ENCODE results near the gene ERCC4.

The ERCC4 gene

GRCh38 chr16:13950821-13951547 lies 31.0 kb downstream of the ERCC4 start:
- DNase-seq: no peak

GRCh38 chr16:13951611-13952010 lies 31.7 kb downstream of the ERCC4 start:
- no peak for DNase-seq

GRCh38 chr16:13953501-13953900 lies 33.5 kb downstream of the ERCC4 start:
- DNase-seq: no peak

DNA sequence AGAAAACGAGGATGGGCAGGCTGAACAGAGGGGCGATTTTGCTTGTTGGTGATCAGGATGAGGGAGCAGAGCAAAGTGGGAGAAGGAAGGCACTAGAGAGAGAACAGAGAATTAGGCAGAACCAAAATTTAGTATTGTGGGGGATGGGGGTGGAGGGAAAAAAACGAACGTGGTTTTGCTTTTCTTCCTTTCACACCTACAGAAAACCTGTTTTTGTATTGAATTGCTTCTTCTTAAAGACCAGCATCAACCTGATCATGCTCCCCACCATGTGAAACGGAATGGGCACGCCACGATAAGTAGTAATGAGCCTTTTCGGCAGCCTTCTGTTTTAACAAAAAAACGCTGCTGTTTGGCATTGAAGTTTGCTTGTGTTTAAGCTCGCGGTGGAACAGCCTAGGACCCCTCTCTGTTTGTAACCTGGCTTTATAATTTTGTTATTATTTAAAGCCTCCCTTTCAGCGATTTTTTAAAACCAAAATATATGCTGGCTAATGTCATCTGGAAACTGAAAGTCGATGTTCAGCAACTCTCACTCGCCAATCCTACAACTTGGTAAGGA lies 36.8 kb downstream of the ERCC4 start:
- DNase-seq: peak; percentile 52

DNA sequence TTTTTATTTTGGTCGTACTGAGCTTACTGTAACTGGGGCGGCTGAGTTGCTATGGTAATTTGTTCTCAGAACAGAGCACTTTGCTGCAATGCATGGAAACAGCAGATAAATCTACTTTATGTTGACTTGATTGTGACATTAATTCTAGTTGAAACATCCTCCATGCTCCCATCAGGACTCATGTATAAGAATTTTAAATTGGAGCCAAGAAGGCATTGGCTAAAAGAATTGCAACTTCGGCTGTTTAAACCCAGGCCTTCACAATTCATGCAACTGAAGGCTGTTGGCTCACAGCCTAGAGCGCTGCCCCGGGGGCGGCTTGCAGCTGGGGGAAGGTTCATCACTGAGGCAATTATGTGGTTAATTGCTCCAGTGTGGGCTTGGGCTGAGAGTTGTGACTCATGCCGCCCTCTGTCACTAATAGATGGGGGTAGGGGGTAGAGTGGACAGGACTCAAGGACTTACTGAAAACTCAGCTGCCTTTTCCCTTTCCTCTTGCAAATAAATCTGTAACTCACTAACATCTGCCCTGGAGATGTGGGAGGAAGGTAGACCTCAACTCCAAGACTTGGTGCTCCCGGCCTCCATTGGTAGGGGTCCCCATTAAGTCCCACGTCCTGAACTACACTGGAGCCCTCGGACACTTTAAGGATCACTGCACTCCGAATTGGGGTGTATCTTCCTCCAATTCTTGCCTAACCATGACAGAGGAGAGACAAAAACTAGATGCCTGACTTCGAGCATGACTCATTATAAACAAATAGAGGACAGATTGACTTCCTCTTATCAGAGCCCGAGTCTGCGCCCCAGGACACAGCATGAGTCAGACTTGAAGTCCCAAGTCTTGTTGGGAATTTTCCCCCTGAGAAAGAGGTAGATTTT lies 37.5 kb downstream of the ERCC4 start:
- peak; percentile 94 for DNase-seq

GRCh38 chr16:13958474-13958873 lies 38.5 kb downstream of the ERCC4 start:
- peak; percentile 23 for DNase-seq

DNA sequence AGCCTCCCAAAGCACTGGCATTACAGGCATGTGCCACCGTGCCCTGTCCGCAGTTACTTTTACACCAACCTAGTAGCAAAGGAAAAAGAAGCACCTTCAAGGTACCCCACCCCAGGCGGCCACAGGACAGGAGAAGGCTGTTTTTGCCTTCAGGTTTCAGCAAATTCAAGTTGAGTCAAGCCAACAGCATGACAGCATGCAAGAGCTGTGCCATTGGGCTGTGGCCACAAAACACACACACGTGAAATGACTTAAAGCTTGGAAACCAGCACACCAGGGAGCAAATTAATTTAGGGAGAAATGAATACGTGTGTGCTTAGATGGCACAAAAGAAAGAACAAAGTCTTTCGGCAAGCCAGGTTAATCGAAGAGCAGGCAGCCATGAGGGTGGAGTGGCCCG lies 39.7 kb downstream of the ERCC4 start:
- DNase-seq: no peak

DNA sequence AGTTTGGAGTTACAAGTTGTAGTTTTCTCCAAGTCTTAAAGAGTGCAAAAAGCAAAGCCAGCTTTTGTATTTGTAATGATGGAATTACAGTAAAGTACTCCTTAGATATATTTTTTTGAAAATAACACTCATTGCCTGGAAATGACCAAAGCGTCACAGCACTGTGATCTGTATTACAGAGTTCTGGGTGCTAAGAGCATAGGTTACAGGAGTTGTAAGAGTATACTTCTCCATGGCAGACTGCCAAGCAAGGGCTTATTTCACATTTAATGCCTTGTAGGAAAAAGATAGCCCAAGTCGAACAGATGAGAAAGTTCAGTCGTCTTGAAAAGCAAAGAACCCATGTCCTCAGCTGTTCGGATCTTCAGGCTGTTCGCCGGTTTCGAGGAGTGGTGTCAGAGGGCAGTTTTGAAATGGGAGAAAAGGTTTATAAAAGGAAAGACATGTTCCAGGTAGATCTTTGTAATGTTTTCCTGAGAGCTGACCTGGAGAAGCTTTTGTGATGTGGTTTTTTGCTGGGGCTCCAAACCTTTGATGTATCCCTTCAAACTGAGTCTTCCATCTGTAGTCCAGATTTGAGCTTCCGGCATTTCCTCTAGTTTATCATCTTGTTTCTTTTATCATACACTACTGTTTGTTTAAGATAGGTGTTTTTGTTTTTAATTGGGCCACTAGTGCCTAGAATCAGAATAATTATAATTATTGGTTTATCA lies 41.3 kb downstream of the ERCC4 start:
- DNase-seq: peak; percentile 37

GRCh38 chr16:13962232-13962631 lies 42.3 kb downstream of the ERCC4 start:
- no peak for DNase-seq

- DNase-seq: no peak
These were observed 48.9 kb downstream of the ERCC4 start for GRCh38 chr16:13968835-13969234.

- DNase-seq: no peak
These were observed 49.8 kb downstream of the ERCC4 start for GRCh38 chr16:13969711-13970110.

DNA sequence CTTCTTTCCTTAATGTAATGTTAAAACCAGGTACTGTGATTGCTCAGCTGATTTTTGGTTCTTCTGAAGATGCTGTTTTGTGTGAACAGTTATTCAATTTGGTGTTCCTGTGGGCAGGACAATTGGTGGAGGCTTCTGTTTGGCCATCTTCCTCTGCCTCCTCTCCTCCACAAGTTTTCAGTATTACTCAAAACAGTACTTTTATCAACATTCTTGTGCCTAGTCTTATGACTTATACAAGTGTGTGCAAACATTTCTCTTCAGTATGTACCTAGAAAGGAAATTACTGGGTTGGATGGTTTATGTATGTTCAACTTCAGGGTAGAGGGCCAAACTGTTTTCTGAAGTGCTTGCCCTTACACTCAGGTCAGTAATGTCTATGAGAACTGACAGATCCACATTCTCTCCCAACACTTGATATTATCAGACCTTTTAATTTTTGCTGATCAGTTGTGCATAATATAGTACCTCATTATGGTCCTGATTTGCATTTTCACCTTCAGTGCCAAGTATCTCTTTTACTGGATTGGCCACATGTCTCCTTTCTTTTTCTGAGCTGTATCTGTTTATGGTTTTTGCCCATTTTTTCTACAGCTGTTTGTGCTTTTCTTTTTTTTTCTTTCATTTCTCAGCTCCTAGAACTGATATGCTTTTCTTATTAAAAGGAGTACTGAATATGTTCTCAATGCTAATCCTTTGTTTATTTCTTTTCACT lies 50.9 kb downstream of the ERCC4 start:
- DNase-seq: no peak

DNA sequence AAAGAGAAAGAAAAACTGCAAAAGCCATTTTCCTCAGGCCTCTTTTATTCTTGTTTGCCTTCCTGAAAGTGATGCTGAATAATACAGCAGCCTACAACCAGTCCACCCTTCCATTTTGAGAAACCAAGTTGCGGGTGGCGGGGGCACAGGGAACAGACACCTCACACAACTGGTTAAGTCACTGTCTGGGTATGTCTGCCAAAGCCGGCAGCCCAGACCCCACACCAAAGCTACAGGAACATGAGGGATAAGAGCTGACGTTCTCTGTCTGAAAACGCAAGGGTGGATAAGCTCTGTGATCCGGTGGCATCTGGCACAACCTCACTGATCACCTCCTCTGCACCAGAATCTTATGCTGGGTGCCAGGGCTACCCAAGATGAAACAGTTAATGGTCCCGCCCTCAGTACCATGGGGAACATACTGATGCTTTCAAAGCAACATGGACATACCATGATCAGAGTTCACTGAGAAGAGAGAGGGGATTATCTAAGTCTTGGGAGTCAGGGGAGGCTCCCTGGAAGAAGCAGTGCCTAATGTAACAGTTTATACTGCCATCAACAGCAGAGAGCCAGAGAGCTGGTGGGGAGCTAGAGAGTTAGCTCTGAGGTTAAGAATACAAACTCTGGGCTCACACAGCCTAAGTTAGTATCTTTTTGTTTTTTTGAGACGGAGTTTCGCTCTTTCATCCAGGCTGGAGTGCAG lies 53.5 kb downstream of the ERCC4 start:
- DNase-seq: no peak

DNA sequence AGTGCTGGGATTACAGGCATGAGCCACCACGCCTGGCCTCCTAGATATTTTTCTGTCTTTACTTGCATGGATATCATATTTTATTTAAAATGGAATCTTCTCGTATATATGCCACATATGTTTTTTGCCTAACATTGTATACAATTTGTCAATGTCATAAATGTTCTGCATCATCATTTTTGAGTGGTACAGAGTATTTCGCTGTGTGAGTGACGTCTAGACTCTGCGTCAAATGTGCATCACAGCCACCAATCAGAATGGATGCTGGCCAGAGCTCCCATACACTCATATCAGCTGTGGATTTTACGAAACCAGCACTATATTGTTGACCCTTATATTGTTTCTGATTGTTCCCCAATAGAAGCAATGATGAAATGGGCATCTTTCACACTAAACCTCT lies 57.2 kb downstream of the ERCC4 start:
- DNase-seq: no peak

- no peak for DNase-seq
These were observed 62.5 kb downstream of the ERCC4 start for GRCh38 chr16:13982451-13982850.

DNA sequence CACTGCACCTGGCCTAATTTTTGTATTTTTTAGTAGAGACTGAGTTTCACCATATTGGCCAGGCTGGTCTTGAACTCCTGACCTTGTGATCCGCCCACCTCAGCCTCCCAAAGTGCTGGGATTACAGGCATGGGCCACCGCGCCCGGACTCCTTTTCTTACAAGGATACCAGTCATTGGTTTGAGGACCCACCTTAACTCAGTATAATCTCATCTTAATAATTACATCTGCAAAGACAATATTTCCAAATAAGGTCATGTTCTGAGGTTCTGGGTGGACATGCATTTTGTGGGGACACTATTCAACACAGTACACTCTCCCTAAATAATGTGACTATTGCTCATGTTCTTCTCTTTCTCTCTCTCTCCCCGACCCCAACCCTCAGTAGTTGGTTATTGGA lies 63.7 kb downstream of the ERCC4 start:
- DNase-seq: no peak

GRCh38 chr16:13984794-13985193 lies 64.8 kb downstream of the ERCC4 start:
- no peak for DNase-seq

GRCh38 chr16:13988038-13988437 lies 68.1 kb downstream of the ERCC4 start:
- DNase-seq: no peak

DNA sequence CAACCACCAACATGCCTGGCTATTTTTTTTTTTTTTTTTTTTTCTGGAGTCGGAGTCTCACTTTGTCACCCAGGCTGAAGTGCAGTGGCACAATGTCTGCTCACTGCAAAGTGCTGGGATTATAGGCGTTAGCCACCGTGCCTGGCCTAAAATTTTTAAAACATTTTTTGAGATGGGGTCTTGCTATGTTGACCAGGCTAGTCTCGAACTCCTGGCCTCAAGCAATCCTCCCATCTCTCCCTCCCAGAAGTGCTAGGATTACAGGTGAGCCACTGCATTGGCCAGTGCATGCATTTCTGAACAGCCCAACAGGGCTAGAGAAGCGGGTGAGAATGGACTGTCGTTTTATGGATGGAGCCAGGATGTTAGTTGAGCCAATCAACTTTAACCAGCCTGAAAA lies 72.4 kb downstream of the ERCC4 start:
- DNase-seq: no peak

DNA sequence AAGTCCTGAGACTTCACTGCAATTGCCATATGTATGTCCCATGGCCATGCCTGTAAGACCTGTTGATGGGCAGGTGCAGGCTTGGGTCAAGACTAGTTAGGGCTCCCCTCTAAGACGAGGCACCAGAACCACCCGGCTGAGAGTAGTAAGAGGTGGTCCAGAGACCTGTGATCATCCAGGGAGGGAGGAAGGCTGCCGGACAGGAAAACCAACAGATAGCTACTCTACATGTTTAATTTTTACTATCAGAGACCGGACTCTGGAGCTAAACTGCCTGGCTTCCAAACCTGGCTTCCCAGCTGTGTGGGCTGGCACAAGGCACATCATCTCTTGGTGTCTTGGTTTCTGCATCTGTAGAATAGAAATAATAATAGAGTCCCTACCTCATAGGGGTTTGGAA lies 73.0 kb downstream of the ERCC4 start:
- DNase-seq: no peak

DNA sequence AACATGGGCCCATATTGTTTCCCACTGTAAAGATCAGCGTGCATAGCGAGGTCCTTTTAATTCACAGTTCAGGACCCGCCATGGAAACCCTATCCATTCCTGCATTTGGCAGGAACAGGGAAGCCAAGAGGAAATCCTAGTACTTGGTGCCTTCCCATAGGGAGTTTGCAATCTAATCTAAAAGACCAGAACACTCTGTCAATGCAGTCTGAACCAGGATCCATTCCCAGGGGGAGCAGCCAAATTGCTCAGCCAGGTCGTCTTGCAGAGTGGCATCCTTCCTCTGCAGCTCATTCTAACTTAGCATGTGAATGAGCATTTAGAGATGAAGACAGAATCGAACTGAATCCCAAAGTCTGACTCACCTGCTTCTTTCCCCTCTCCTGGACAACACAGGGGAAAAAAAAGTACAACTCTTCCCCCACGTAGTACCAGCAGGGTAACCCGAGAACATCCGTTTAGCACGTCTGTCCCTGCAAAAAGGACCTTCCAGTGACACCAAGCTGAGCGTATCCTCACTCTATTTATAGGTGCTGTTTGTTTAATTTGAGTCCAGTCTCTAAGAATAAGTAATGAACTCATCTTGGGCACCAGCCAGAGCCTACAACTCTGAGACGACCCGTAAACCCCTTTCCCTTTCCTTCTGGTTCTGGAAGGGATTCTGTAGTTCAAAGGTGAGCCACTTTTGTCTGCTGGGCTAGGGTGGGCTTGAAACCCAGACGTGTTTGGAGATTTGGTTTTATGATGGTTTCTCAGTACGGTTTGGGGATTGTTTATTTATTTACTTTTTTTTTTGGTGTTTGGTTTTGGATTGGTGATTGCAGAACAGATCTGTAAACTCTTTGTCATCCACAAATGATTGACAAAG lies 74.5 kb downstream of the ERCC4 start:
- DNase-seq: peak; percentile 85

Data from DMS53 (cell line).